GM06990 (cell line): ENCODE results near the gene CCDC89.

ENCODE experiments used
- DNase-seq: peaks from one replicate; pipeline ENCODE4 v3.0.0-alpha.2; 2011; ENCODE audit not compliant: insufficient read length; ENCODE audit errors: extremely low read depth
- H3K27me3 ChIP-seq: replicated peaks from 2 replicates; pipeline ENCODE4 v1.6.0; 2011; ENCODE audit warnings: low read length; ENCODE audit not compliant: control insufficient read depth, insufficient read depth
- H3K36me3 ChIP-seq: 2 replicates; pipeline ENCODE4 v1.5.1; 2011; ENCODE audit warnings: low read length; ENCODE audit not compliant: control insufficient read depth, insufficient read depth
- H3K4me3 ChIP-seq: replicated peaks from 2 replicates; pipeline ENCODE4 v1.5.1; 2011; ENCODE audit warnings: low read depth, mild to moderate bottlenecking, control low read depth, low read length
- CTCF ChIP-seq: IDR thresholded peaks from 2 replicates; pipeline ENCODE4 v1.5.1; 2011; ENCODE audit warnings: low read length, control low read depth, mild to moderate bottlenecking, inconsistent platforms; ENCODE audit not compliant: insufficient read depth, poor library complexity, severe bottlenecking

Gene CCDC89

GRCh38 chr11:85643191-85643614, 42.8 kb downstream of the CCDC89 start:
- no peak for TF ChIP-seq CTCF
- Histone ChIP-seq H3K36me3 (no peaks in the 10 kb centered on the region), H3K4me3 (no peak overlapping the region), H3K27me3 (no peaks in the 10 kb centered on the region)
- DNase-seq, result no peak

- TF ChIP-seq CTCF, result no peak
- no peaks in the 10 kb centered on the region for H3K27me3 ChIP-seq
- no peak overlapping the region for H3K4me3 ChIP-seq
- peaks cover 4% of the 10 kb centered on the region for H3K36me3 ChIP-seq
- DNase-seq, result no peak
Measured at GRCh38 chr11:85634747-85635146, 51.2 kb downstream of the CCDC89 start.
